Liver (tissue), 3 donors: ENCODE measurements around the gene ERC2.

Experiments
- ATF3 ChIP-seq: IDR thresholded peaks from 2 replicates; pipeline ENCODE4 v1.6.1; 2016; ENCODE audit warnings: antibody characterized with exemption
- EGR1 ChIP-seq, 2 donors: IDR thresholded peaks; 2 replicates each; pipeline ENCODE4 v1.6.1; 2016 to 2018; ENCODE audit warnings: antibody characterized with exemption in 2 of 2, low read depth in 2 of 2
- FOXA1 ChIP-seq: IDR thresholded peaks from 2 replicates; pipeline ENCODE4 v1.6.1; 2016; ENCODE audit warnings: antibody characterized with exemption
- HNF4A ChIP-seq, 2 donors: conservative IDR thresholded peaks; 2 replicates each; pipeline ENCODE4 v1.6.1; 2016; ENCODE audit warnings: antibody characterized with exemption in 2 of 2, mild to moderate bottlenecking in 2 of 2
- JUND ChIP-seq, 2 donors: IDR thresholded peaks; 2 replicates each; pipeline ENCODE4 v1.6.1; 2016; ENCODE audit warnings: antibody characterized with exemption in 2 of 2
- MAX ChIP-seq: IDR thresholded peaks from 2 replicates; pipeline ENCODE4 v1.6.1; 2016; ENCODE audit warnings: antibody characterized with exemption
- RAD21 ChIP-seq, 2 donors: IDR thresholded peaks; 2 replicates each; pipeline ENCODE4 v1.6.1; 2016; ENCODE audit warnings: antibody characterized with exemption in 2 of 2, mild to moderate bottlenecking in 2 of 2
- RXRA ChIP-seq, 2 donors: IDR thresholded peaks; 2 replicates each; pipeline ENCODE4 v1.6.1; 2017 to 2018; ENCODE audit warnings: antibody characterized with exemption in 2 of 2, mild to moderate bottlenecking in 1 of 2
- SP1 ChIP-seq: IDR thresholded peaks from 2 replicates; pipeline ENCODE4 v1.6.1; 2018; ENCODE audit warnings: antibody characterized with exemption, mild to moderate bottlenecking
- TAF1 ChIP-seq: conservative IDR thresholded peaks from 2 replicates; pipeline ENCODE4 v1.6.1; 2016; ENCODE audit warnings: antibody characterized with exemption, mild to moderate bottlenecking
- YY1 ChIP-seq: IDR thresholded peaks from 2 replicates; pipeline ENCODE4 v1.6.1; 2016; ENCODE audit warnings: antibody characterized with exemption, mild to moderate bottlenecking
- TF ChIP-seq, protein P1 (sequence below): fragments of 150-350 bp; IDR thresholded peaks from 2 replicates; pipeline ENCODE4 v1.5.1; 2017; ENCODE audit warnings: improper control_type of control experiment, low read depth, low read length; ENCODE audit not compliant: missing input control
- TF ChIP-seq, protein P2 (sequence below): IDR thresholded peaks from 2 replicates; pipeline ENCODE4 v1.6.1; 2016; ENCODE audit warnings: antibody characterized with exemption
- TF ChIP-seq, protein P3 (sequence below): IDR thresholded peaks from 2 replicates; pipeline ENCODE4 v1.6.1; 2016; ENCODE audit warnings: antibody characterized with exemption, mild to moderate bottlenecking
- donor health status: healthy.
- donor health status: healthy.

GRCh38 chr3:55466526-55466925 is 1001.7 kb downstream of the ERC2 start:
- TF ChIP-seq, protein P1, sequence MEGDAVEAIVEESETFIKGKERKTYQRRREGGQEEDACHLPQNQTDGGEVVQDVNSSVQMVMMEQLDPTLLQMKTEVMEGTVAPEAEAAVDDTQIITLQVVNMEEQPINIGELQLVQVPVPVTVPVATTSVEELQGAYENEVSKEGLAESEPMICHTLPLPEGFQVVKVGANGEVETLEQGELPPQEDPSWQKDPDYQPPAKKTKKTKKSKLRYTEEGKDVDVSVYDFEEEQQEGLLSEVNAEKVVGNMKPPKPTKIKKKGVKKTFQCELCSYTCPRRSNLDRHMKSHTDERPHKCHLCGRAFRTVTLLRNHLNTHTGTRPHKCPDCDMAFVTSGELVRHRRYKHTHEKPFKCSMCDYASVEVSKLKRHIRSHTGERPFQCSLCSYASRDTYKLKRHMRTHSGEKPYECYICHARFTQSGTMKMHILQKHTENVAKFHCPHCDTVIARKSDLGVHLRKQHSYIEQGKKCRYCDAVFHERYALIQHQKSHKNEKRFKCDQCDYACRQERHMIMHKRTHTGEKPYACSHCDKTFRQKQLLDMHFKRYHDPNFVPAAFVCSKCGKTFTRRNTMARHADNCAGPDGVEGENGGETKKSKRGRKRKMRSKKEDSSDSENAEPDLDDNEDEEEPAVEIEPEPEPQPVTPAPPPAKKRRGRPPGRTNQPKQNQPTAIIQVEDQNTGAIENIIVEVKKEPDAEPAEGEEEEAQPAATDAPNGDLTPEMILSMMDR, result no peak
- no peak for TF ChIP-seq JUND (IDR thresholded peaks at IDR 0.05)
- TF ChIP-seq YY1, result no peak
- no peak for TF ChIP-seq RXRA (IDR thresholded peaks at IDR 0.05)
- TF ChIP-seq, protein P2, sequence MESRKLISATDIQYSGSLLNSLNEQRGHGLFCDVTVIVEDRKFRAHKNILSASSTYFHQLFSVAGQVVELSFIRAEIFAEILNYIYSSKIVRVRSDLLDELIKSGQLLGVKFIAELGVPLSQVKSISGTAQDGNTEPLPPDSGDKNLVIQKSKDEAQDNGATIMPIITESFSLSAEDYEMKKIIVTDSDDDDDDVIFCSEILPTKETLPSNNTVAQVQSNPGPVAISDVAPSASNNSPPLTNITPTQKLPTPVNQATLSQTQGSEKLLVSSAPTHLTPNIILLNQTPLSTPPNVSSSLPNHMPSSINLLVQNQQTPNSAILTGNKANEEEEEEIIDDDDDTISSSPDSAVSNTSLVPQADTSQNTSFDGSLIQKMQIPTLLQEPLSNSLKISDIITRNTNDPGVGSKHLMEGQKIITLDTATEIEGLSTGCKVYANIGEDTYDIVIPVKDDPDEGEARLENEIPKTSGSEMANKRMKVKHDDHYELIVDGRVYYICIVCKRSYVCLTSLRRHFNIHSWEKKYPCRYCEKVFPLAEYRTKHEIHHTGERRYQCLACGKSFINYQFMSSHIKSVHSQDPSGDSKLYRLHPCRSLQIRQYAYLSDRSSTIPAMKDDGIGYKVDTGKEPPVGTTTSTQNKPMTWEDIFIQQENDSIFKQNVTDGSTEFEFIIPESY, result no peak
- TF ChIP-seq MAX, result no peak
- TF ChIP-seq EGR1 (IDR thresholded peaks at IDR 0.05; ENCODE audit: low read depth in 2 of 2), result no peak
- no peak for TF ChIP-seq TAF1
- TF ChIP-seq, protein P3, sequence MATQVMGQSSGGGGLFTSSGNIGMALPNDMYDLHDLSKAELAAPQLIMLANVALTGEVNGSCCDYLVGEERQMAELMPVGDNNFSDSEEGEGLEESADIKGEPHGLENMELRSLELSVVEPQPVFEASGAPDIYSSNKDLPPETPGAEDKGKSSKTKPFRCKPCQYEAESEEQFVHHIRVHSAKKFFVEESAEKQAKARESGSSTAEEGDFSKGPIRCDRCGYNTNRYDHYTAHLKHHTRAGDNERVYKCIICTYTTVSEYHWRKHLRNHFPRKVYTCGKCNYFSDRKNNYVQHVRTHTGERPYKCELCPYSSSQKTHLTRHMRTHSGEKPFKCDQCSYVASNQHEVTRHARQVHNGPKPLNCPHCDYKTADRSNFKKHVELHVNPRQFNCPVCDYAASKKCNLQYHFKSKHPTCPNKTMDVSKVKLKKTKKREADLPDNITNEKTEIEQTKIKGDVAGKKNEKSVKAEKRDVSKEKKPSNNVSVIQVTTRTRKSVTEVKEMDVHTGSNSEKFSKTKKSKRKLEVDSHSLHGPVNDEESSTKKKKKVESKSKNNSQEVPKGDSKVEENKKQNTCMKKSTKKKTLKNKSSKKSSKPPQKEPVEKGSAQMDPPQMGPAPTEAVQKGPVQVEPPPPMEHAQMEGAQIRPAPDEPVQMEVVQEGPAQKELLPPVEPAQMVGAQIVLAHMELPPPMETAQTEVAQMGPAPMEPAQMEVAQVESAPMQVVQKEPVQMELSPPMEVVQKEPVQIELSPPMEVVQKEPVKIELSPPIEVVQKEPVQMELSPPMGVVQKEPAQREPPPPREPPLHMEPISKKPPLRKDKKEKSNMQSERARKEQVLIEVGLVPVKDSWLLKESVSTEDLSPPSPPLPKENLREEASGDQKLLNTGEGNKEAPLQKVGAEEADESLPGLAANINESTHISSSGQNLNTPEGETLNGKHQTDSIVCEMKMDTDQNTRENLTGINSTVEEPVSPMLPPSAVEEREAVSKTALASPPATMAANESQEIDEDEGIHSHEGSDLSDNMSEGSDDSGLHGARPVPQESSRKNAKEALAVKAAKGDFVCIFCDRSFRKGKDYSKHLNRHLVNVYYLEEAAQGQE, result no peak
- TF ChIP-seq RAD21 (IDR thresholded peaks at IDR 0.05), result no peak
- no peak for TF ChIP-seq ATF3
- TF ChIP-seq SP1, result no peak
- no peak for TF ChIP-seq HNF4A (conservative IDR thresholded peaks at IDR 0.05)
- TF ChIP-seq FOXA1, result no peak
